Esophagus (tissue), 2 donors: Measurements from ENCODE around the gene LDLRAP1. TPM values are rescaled to one million over a fixed set of nuclear protein-coding genes. Genes with fewer than 3 reads are reported as not detected.

Experiments used
- H3K27ac ChIP-seq, 2 donors: one replicate each; pipeline ENCODE4 v1.5.1; 2013; ENCODE audit warnings: low read depth in 2 of 2, mild to moderate bottlenecking in 2 of 2, inconsistent platforms in 1 of 2, low read length in 1 of 2, moderate library complexity in 1 of 2
- H3K27me3 ChIP-seq, 2 donors: one replicate each; pipeline ENCODE4 v1.6.1; 2013; ENCODE audit warnings: low read length in 2 of 2, control low read depth in 1 of 2, mild to moderate bottlenecking in 1 of 2; ENCODE audit not compliant: insufficient read depth in 2 of 2, control insufficient read depth in 1 of 2
- H3K36me3 ChIP-seq, 2 donors: one replicate each; pipeline ENCODE4 v1.6.1; 2013; ENCODE audit warnings: low read length in 1 of 2; ENCODE audit not compliant: control insufficient read depth in 2 of 2, insufficient read depth in 2 of 2
- H3K4me1 ChIP-seq, 2 donors: one replicate each; pipeline ENCODE4 v1.6.1; 2013; ENCODE audit warnings: low read length in 1 of 2; ENCODE audit not compliant: control insufficient read depth in 2 of 2, insufficient read depth in 2 of 2
- H3K4me3 ChIP-seq, 2 donors: one replicate each; pipeline ENCODE4 v1.5.1; 2013; ENCODE audit warnings: low read length in 2 of 2, mild to moderate bottlenecking in 2 of 2, low read depth in 1 of 2, moderate library complexity in 1 of 2
- H3K9me3 ChIP-seq, 2 donors: one replicate each; pipeline ENCODE4 v1.6.1; 2013; ENCODE audit warnings: mild to moderate bottlenecking in 2 of 2, low read depth in 1 of 2, low read length in 1 of 2, moderate library complexity in 1 of 2; ENCODE audit not compliant: control insufficient read depth in 2 of 2, insufficient read depth in 1 of 2
- WGBS, 2 donors: extraction: QIAGEN DNeasy Blood & Tissue Kit; methylation state at CpG; one replicate each; pipeline ENCODE4 v1.1.7; 2013; 5-methylcytosine and 5-hydroxymethylcytosine counted together
- polyA plus RNA-seq, 2 donors: library from polyadenylated mRNA; stranded (reverse); fragments of 200-250 nt; gene quantifications; one replicate each; pipeline ENCODE4 v1.2.3, GENCODE V29; 2013
- donor health status: healthy with polysubstance abuse.
- donor health status: Bipolar disorder and iron deficiency.

The LDLRAP1 gene
- polyA plus RNA-seq, 2 donors, result 11.0 to 12.5 TPM

GRCh38 chr1:25572107-25572506 lies 28.7 kb downstream of the LDLRAP1 start:
- WGBS, 2 donors, result 87 to 88% methylated on average over 5 of the region's 5 CpGs
- Histone ChIP-seq H3K4me1 (peaks cover 5 to 24% of the 10 kb centered on the region in 2 donors), H3K4me3 (no peak overlapping the region), H3K27me3 (no peaks in the 10 kb centered on the region), H3K27ac (no peak overlapping the region), H3K36me3 (peaks cover 0 to 3% of the 10 kb centered on the region in 2 donors), H3K9me3 (no peaks in the 10 kb centered on the region)

GRCh38 chr1:25572708-25573590 lies 29.5 kb downstream of the LDLRAP1 start:
- WGBS, 2 donors, result 27 to 30% methylated on average over 18 of the region's 18 CpGs
- H3K4me1 ChIP-seq, result peaks cover 5 to 22% of the 10 kb centered on the region in 2 donors
- H3K4me3 ChIP-seq, result no peak overlapping the region
- no peak overlapping the region for H3K27ac ChIP-seq
- H3K36me3 ChIP-seq, result peaks cover 0 to 3% of the 10 kb centered on the region in 2 donors
- no peaks in the 10 kb centered on the region for H3K9me3 ChIP-seq
- no peaks in the 10 kb centered on the region for H3K27me3 ChIP-seq

GRCh38 chr1:25573591-25573930 lies 30.2 kb downstream of the LDLRAP1 start:
- Histone ChIP-seq H3K4me3 (no peak overlapping the region), H3K36me3 (peaks cover 0 to 3% of the 10 kb centered on the region in 2 donors), H3K4me1 (peaks cover 5 to 19% of the 10 kb centered on the region in 2 donors), H3K27me3 (no peaks in the 10 kb centered on the region), H3K27ac (no peak overlapping the region), H3K9me3 (no peaks in the 10 kb centered on the region)
- 43 to 44% methylated on average over 9 of the region's 9 CpGs for WGBS, 2 donors

GRCh38 chr1:25573961-25574360 lies 30.6 kb downstream of the LDLRAP1 start:
- no peaks in the 10 kb centered on the region for H3K9me3 ChIP-seq
- H3K4me1 ChIP-seq, result peaks cover 5 to 15% of the 10 kb centered on the region in 2 donors
- 69 to 72% methylated on average over 8 of the region's 8 CpGs for WGBS, 2 donors
- no peak overlapping the region for H3K4me3 ChIP-seq
- no peaks in the 10 kb centered on the region for H3K27me3 ChIP-seq
- no peak overlapping the region for H3K27ac ChIP-seq
- H3K36me3 ChIP-seq, result peaks cover 0 to 3% of the 10 kb centered on the region in 2 donors

GRCh38 chr1:25575191-25575590 lies 31.8 kb downstream of the LDLRAP1 start:
- H3K36me3 ChIP-seq, result no peaks in the 10 kb centered on the region
- H3K4me3 ChIP-seq, result no peak overlapping the region
- peaks cover 5 to 7% of the 10 kb centered on the region in 2 donors for H3K4me1 ChIP-seq
- WGBS, 2 donors, result 88 to 89% methylated on average over 2 of the region's 2 CpGs
- H3K9me3 ChIP-seq, result no peaks in the 10 kb centered on the region
- H3K27me3 ChIP-seq, result no peaks in the 10 kb centered on the region
- no peak overlapping the region for H3K27ac ChIP-seq

- Histone ChIP-seq H3K4me1 (peaks cover 5 to 7% of the 10 kb centered on the region in 2 donors), H3K27me3 (no peaks in the 10 kb centered on the region), H3K4me3 (no peak overlapping the region), H3K36me3 (no peaks in the 10 kb centered on the region), H3K9me3 (no peaks in the 10 kb centered on the region), H3K27ac (no peak overlapping the region)
- 89 to 92% methylated on average over 18 of the region's 18 CpGs for WGBS, 2 donors
These were observed 33.2 kb downstream of the LDLRAP1 start for GRCh38 chr1:25576459-25577133.

GRCh38 chr1:25577134-25577920 lies 33.9 kb downstream of the LDLRAP1 start:
- Histone ChIP-seq H3K4me1 (peaks cover 5 to 7% of the 10 kb centered on the region in 2 donors), H3K4me3 (no peak overlapping the region), H3K27me3 (no peaks in the 10 kb centered on the region), H3K9me3 (no peaks in the 10 kb centered on the region), H3K36me3 (no peaks in the 10 kb centered on the region), H3K27ac (no peak overlapping the region)
- 76 to 77% methylated on average over 21 of the region's 21 CpGs for WGBS, 2 donors

- Histone ChIP-seq H3K4me1 (peaks cover 0 to 2% of the 10 kb centered on the region in 2 donors), H3K4me3 (no peak overlapping the region), H3K27ac (no peak overlapping the region), H3K27me3 (no peaks in the 10 kb centered on the region), H3K9me3 (no peaks in the 10 kb centered on the region), H3K36me3 (no peaks in the 10 kb centered on the region)
- WGBS, 2 donors, result 76 to 82% methylated on average over 19 of the region's 19 CpGs
These were observed 36.2 kb downstream of the LDLRAP1 start for GRCh38 chr1:25579292-25580252.
